H1 (cell line): Measurements from ENCODE around the gene DEGS2. TPM values are rescaled to one million over a fixed set of nuclear protein-coding genes. Genes with fewer than 3 reads are reported as not detected.

Experiments used
- CHD2 ChIP-seq: IDR thresholded peaks from 2 replicates; pipeline ENCODE4 v1.6.1; 2012; ENCODE audit warnings: low read length, improper control_type of control experiment
- EGR1 ChIP-seq: IDR thresholded peaks from 2 replicates; pipeline ENCODE4 v1.6.1; 2011; ENCODE audit warnings: low read depth, low read length, borderline replicate concordance
- EZH2 ChIP-seq: fragments of 200-600 bp; sonication (generic); IDR thresholded peaks from 2 replicates; pipeline ENCODE4 v1.7.1; 2012; ENCODE audit warnings: low read depth, mild to moderate bottlenecking, moderate library complexity, low read length, inconsistent platforms; ENCODE audit not compliant: severe bottlenecking
- HDAC6 ChIP-seq: IDR thresholded peaks from one replicate; pipeline ENCODE4 v1.7.1; 2012; ENCODE audit warnings: low read depth, mild to moderate bottlenecking, inconsistent platforms, low read length, moderate library complexity
- JUN ChIP-seq: IDR thresholded peaks from 2 replicates; pipeline ENCODE4 v1.6.1; 2011; ENCODE audit warnings: low read depth, mild to moderate bottlenecking, improper control_type of control experiment, low read length
- KDM1A ChIP-seq: fragments of 200-600, 300-600 bp; sonication (generic); IDR thresholded peaks from 2 replicates; pipeline ENCODE4 v1.7.1; 2016; ENCODE audit warnings: mild to moderate bottlenecking, low read length, borderline replicate concordance
- KDM4A ChIP-seq: IDR thresholded peaks from one replicate; pipeline ENCODE4 v1.7.1; 2012; ENCODE audit warnings: low read depth, mild to moderate bottlenecking, moderate library complexity, low read length, inconsistent platforms; ENCODE audit not compliant: severe bottlenecking
- POU5F1 ChIP-seq: IDR thresholded peaks from 2 replicates; pipeline ENCODE4 v1.6.1; 2011; ENCODE audit warnings: low read depth, mild to moderate bottlenecking, low read length, moderate library complexity
- RNF2 ChIP-seq: fragments of 200-900, 300-1000 bp; sonication (generic); IDR thresholded peaks from 2 replicates; pipeline ENCODE4 v1.7.1; 2016; ENCODE audit warnings: borderline replicate concordance, low read depth, mild to moderate bottlenecking, antibody characterized with exemption, low read length; ENCODE audit not compliant: poor library complexity, severe bottlenecking; ENCODE audit errors: missing control alignments
- YY1 ChIP-seq: IDR thresholded peaks from 2 replicates; pipeline ENCODE4 v1.6.1; 2011; ENCODE audit warnings: low read depth, mild to moderate bottlenecking, low read length
- polyA plus RNA-seq, 7 experiments: library from polyadenylated mRNA; depleted of rRNA in 3 of 7; stranded (reverse) in 5 of 7; unstranded in 2 of 7; fragments of >200 nt in 5 of 7; fragments of 200-250 nt in 2 of 7; gene quantifications; 1 replicate in 5 of 7; 2 replicates in 1 of 7; 4 replicates in 1 of 7; pipeline versions ENCODE4 v1.2.1 to v1.2.3, GENCODE V29; 2011 to 2013; ENCODE audit warnings: missing spikeins in 2 of 7, mixed read lengths in 2 of 7
- total RNA-seq: library from RNA; stranded (reverse); fragmentation: NEBNext Ultra II Directional; extraction: Animal tissue kit (Norgen Biotek cat#: 25700); gene quantifications from 2 replicates; pipeline ENCODE4 v1.2.1, GENCODE V29; 2021
- TF ChIP-seq, protein P1 (sequence below): fragments of 300-600 bp; sonication (generic); IDR thresholded peaks from 2 replicates; pipeline ENCODE4 v1.7.1; 2012; ENCODE audit warnings: low read length, moderate library complexity, mild to moderate bottlenecking, inconsistent platforms; ENCODE audit not compliant: insufficient replicate concordance

DEGS2 gene
- total and polyA plus RNA-seq, 2 of the 8 experiments (the other 6 are each of a cell fraction or from before 2014, with no cell fraction given): 0.61 to 0.82 TPM

DNA sequence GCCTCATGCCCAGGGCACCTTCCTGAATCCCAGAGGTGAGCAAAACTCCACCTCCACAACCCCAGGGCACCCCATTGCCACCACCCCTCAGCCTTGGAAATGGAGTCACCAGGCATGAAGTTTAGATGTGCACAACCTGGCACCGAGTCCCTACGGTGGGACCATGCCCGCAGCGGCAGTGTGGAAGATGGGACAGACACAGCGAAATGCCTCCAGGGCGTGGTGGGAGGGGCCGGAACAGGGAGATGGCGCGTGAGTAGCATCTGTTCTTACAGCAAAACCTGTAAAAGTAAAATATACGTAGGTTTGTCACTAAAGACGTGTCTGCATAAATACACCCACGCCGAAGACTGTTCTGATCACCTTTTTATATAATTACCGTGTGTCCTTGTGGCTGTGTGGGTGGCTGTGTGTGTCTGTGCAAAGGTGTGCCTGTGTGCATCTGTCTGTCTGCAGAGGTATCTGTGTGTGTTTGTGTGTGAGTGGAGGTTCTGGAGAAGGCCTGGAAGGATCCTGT is 17.4 kb upstream of the DEGS2 start (continued):
- TF ChIP-seq, protein P1, sequence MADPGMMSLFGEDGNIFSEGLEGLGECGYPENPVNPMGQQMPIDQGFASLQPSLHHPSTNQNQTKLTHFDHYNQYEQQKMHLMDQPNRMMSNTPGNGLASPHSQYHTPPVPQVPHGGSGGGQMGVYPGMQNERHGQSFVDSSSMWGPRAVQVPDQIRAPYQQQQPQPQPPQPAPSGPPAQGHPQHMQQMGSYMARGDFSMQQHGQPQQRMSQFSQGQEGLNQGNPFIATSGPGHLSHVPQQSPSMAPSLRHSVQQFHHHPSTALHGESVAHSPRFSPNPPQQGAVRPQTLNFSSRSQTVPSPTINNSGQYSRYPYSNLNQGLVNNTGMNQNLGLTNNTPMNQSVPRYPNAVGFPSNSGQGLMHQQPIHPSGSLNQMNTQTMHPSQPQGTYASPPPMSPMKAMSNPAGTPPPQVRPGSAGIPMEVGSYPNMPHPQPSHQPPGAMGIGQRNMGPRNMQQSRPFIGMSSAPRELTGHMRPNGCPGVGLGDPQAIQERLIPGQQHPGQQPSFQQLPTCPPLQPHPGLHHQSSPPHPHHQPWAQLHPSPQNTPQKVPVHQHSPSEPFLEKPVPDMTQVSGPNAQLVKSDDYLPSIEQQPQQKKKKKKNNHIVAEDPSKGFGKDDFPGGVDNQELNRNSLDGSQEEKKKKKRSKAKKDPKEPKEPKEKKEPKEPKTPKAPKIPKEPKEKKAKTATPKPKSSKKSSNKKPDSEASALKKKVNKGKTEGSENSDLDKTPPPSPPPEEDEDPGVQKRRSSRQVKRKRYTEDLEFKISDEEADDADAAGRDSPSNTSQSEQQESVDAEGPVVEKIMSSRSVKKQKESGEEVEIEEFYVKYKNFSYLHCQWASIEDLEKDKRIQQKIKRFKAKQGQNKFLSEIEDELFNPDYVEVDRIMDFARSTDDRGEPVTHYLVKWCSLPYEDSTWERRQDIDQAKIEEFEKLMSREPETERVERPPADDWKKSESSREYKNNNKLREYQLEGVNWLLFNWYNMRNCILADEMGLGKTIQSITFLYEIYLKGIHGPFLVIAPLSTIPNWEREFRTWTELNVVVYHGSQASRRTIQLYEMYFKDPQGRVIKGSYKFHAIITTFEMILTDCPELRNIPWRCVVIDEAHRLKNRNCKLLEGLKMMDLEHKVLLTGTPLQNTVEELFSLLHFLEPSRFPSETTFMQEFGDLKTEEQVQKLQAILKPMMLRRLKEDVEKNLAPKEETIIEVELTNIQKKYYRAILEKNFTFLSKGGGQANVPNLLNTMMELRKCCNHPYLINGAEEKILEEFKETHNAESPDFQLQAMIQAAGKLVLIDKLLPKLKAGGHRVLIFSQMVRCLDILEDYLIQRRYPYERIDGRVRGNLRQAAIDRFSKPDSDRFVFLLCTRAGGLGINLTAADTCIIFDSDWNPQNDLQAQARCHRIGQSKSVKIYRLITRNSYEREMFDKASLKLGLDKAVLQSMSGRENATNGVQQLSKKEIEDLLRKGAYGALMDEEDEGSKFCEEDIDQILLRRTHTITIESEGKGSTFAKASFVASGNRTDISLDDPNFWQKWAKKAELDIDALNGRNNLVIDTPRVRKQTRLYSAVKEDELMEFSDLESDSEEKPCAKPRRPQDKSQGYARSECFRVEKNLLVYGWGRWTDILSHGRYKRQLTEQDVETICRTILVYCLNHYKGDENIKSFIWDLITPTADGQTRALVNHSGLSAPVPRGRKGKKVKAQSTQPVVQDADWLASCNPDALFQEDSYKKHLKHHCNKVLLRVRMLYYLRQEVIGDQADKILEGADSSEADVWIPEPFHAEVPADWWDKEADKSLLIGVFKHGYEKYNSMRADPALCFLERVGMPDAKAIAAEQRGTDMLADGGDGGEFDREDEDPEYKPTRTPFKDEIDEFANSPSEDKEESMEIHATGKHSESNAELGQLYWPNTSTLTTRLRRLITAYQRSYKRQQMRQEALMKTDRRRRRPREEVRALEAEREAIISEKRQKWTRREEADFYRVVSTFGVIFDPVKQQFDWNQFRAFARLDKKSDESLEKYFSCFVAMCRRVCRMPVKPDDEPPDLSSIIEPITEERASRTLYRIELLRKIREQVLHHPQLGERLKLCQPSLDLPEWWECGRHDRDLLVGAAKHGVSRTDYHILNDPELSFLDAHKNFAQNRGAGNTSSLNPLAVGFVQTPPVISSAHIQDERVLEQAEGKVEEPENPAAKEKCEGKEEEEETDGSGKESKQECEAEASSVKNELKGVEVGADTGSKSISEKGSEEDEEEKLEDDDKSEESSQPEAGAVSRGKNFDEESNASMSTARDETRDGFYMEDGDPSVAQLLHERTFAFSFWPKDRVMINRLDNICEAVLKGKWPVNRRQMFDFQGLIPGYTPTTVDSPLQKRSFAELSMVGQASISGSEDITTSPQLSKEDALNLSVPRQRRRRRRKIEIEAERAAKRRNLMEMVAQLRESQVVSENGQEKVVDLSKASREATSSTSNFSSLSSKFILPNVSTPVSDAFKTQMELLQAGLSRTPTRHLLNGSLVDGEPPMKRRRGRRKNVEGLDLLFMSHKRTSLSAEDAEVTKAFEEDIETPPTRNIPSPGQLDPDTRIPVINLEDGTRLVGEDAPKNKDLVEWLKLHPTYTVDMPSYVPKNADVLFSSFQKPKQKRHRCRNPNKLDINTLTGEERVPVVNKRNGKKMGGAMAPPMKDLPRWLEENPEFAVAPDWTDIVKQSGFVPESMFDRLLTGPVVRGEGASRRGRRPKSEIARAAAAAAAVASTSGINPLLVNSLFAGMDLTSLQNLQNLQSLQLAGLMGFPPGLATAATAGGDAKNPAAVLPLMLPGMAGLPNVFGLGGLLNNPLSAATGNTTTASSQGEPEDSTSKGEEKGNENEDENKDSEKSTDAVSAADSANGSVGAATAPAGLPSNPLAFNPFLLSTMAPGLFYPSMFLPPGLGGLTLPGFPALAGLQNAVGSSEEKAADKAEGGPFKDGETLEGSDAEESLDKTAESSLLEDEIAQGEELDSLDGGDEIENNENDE: no peak
- no peak for TF ChIP-seq HDAC6
- no peak for TF ChIP-seq JUN
- TF ChIP-seq YY1: no peak
- TF ChIP-seq KDM4A: no peak
- TF ChIP-seq EZH2: no peak
- TF ChIP-seq KDM1A: no peak
- TF ChIP-seq EGR1: no peak
- no peak for TF ChIP-seq POU5F1
- no peak for TF ChIP-seq RNF2
- no peak for TF ChIP-seq CHD2
